Measurements from ENCODE around the gene RAB34. TPM values are rescaled to one million over a fixed set of nuclear protein-coding genes. Genes with fewer than 3 reads are reported as not detected.

The RAB34 gene
- total and polyA plus RNA-seq, 2 donors (not counting 3 experiments of a cell fraction or from before 2014, with no cell fraction given), result 62.3 to 113 TPM

DNA sequence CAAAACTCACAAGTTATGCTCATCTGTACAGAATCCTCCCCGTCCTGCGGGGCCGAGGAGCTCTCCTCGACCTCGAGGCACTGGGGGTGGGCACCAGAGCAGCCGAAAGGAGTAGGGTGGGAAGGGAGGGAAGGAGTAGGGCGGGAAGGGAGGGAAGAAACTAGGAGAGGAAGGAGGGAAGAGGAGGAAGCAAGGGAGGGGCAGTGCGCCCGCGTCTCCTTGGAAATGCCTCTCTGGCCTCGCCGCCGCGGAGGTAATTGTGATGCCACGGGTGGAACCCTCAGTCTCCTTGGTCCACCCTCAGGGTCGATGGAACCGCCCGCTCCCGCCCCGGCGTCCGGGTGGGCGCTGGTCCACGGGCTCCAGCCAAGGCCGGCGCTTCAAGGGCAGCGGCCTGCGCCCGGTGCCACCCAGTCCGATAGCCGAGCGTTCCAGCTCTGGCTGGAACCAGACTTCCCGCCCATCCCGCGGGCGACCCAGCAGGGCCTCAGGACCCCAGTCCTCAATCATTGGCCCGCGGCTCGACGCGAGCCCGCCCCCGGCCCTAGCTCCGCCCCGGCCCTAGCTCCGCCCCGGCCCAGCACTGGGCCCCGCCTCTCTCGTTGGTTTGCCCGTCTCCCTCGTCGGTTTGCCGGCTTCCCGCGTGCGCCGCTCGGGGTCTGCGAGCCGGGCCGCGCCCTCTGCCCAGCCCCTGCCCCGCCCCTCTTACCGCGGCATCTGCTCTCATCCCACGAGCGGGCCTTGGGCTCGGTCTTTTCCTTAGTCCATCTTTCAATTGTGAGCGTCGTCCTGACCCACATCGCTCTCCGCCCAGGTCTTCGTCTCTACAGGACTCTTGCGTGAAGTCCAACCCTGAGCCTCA lies 6.6 kb downstream of the RAB34 start:
- no peaks in the 10 kb centered on the region for H3K9me3 ChIP-seq (replicated peaks; ENCODE audit: control insufficient read depth, insufficient read depth, low read length)
- H3K27me3 ChIP-seq (ENCODE audit: control insufficient read depth in 2 of 2, insufficient read depth in 2 of 2, low read length in 2 of 2), result no peaks in the 10 kb centered on the region
- dilution Hi-C loops (cut with MboI; ENCODE audit: extremely low pct_ligation_motif_present, low sequenced_read_pairs) (no loop called here), intact Hi-C loops (cut with micrococcal nuclease) (loop anchor here (1.0 to 5.0 kb wide), 2 partner anchors 8 to 49 kb away; partner anchors contain the start of genes RPL23A, SDF2 and SUPT6H)
- H3K79me2 ChIP-seq (ENCODE audit: control insufficient read depth, insufficient read depth, low read length), result no peaks in the 10 kb centered on the region
- no peaks in the 10 kb centered on the region for H3K9me1 ChIP-seq (replicated peaks; ENCODE audit: control insufficient read depth, extremely low read depth, insufficient read depth, low read length)
- H3K4me1 ChIP-seq (ENCODE audit: control insufficient read depth, extremely low read depth, insufficient read depth, low read length), result peaks cover 6% of the 10 kb centered on the region
- H3K4me3 ChIP-seq (replicated peaks in 1 of 3; ENCODE audit: insufficient read depth in 1 of 3, low read depth in 1 of 3, low read length in 3 of 3), result peak overlapping the region; percentile 3 to 55 (median 39)
- peak overlapping the region; percentile 43 for H3K27ac ChIP-seq (ENCODE audit: insufficient read depth, low read depth, low read length)
- peak overlapping the region; percentile 65 for H3K4me2 ChIP-seq (ENCODE audit: insufficient read depth, low read length)
- no TSS peak for BruUV-seq (replicated peaks)
- H2AFZ ChIP-seq (ENCODE audit: low read depth, low read length), result peak overlapping the region; percentile 1
- peaks cover 0 to 11% of the 10 kb centered on the region in 2 experiments for H3K36me3 ChIP-seq (ENCODE audit: control insufficient read depth in 2 of 2, extremely low read depth in 1 of 2, insufficient read depth in 2 of 2, low read length in 2 of 2)
- peak; percentile 93 for DNase-seq (ENCODE audit: low read depth, low spot score)
- POLR2A ChIA-PET, result interaction anchor here (0.5 to 1.6 kb wide), 6 partner anchors 8 to 542 kb away, joined by 3 to 12 read pairs (median 3); partner anchors contain the start of genes RPL23A and TLCD1
- no peaks in the 10 kb centered on the region for H4K20me1 ChIP-seq (replicated peaks; ENCODE audit: control insufficient read depth, extremely low read depth, insufficient read depth, low read length)
- peak overlapping the region; percentile 61 for H3K9ac ChIP-seq (replicated peaks; ENCODE audit: extremely low read depth, insufficient read depth, low read length)
- peak; percentile 94 for FAIRE-seq
- TF ChIP-seq, protein P1, sequence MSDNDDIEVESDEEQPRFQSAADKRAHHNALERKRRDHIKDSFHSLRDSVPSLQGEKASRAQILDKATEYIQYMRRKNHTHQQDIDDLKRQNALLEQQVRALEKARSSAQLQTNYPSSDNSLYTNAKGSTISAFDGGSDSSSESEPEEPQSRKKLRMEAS (IDR thresholded peaks at IDR 0.05; ENCODE audit: insufficient read depth, insufficient read length), result no peak
- TF ChIP-seq MYC (IDR thresholded peaks at IDR 0.05; ENCODE audit: low read depth, low read length) (no peak), EZH2 (IDR thresholded peaks at IDR 0.05; ENCODE audit: borderline replicate concordance, low read depth, low read length, severe bottlenecking) (no peak), POLR2A (IDR thresholded peaks at IDR 0.05; ENCODE audit: low read depth, low read length) (peak; percentile 97), FOS (IDR thresholded peaks at IDR 0.05; ENCODE audit: borderline replicate concordance, insufficient read depth, low read length) (no peak), POLR2AphosphoS5 (IDR thresholded peaks at IDR 0.05; ENCODE audit: insufficient read depth, low read depth, low read length) (peak; percentile 99), GATA2 (IDR thresholded peaks at IDR 0.05; ENCODE audit: insufficient read depth, insufficient read length, low read depth, low read length) (no peak), JUN (IDR thresholded peaks at IDR 0.05; ENCODE audit: borderline replicate concordance, insufficient read depth, insufficient read length, low read depth) (no peak)
- TF ChIP-seq, protein P2, sequence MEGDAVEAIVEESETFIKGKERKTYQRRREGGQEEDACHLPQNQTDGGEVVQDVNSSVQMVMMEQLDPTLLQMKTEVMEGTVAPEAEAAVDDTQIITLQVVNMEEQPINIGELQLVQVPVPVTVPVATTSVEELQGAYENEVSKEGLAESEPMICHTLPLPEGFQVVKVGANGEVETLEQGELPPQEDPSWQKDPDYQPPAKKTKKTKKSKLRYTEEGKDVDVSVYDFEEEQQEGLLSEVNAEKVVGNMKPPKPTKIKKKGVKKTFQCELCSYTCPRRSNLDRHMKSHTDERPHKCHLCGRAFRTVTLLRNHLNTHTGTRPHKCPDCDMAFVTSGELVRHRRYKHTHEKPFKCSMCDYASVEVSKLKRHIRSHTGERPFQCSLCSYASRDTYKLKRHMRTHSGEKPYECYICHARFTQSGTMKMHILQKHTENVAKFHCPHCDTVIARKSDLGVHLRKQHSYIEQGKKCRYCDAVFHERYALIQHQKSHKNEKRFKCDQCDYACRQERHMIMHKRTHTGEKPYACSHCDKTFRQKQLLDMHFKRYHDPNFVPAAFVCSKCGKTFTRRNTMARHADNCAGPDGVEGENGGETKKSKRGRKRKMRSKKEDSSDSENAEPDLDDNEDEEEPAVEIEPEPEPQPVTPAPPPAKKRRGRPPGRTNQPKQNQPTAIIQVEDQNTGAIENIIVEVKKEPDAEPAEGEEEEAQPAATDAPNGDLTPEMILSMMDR (IDR thresholded peaks at IDR 0.05; ENCODE audit: extremely low read depth in 1 of 2, insufficient read depth in 1 of 2, low read depth in 1 of 2, low read length in 2 of 2), result no peak
- CTCF ChIA-PET, result interaction anchor here (0.6 to 5.2 kb wide), 12 partner anchors 8 to 406 kb away, joined by 3 to 21 read pairs (median 4); partner anchors contain the start of genes RPL23A and TLCD1

Data from endothelial cell of umbilical vein (primary cell).